ENCODE measurements around the gene BCAS3. TPM values are rescaled to one million over a fixed set of nuclear protein-coding genes. Genes with fewer than 3 reads are reported as not detected.
"Not testable (repeated sequence)": the region's sequence is repeated elsewhere in the genome, so short reads cannot be mapped to it uniquely, and the experiment has no call there.

The BCAS3 gene
- total RNA-seq, 1 experiment from 2014 or later = 31.0 TPM

GRCh38 chr17:61225178-61225882 lies 547.7 kb downstream of the BCAS3 start:
- DNase-seq (ENCODE audit: low spot score) = no peak

DNA sequence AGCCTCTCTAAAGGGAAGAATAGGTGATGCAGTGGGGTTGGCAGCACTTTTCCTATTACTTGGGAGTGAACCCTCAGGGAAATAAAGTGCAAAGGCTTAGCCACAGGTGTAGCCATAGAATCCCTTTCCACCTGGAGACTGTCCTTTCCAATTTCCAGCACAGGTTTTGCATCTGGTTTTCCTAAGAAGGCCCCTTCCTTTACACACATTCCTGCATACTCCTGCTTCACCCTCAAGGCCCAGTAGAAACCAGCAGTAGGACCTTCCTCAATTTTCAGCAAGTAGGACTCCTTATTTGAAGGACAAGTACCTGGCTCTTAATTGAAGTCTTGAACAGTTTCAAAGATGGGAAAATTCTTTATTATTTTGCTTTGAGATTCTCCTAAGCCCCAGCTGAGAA lies 550.2 kb downstream of the BCAS3 start:
- DNase-seq (ENCODE audit: low spot score) = no peak

- DNase-seq (ENCODE audit: low spot score) = no peak
Observed at GRCh38 chr17:61230461-61230860, 552.8 kb downstream of the BCAS3 start.

GRCh38 chr17:61230972-61231820 lies 553.5 kb downstream of the BCAS3 start:
- no peak for DNase-seq (ENCODE audit: low spot score)

DNA sequence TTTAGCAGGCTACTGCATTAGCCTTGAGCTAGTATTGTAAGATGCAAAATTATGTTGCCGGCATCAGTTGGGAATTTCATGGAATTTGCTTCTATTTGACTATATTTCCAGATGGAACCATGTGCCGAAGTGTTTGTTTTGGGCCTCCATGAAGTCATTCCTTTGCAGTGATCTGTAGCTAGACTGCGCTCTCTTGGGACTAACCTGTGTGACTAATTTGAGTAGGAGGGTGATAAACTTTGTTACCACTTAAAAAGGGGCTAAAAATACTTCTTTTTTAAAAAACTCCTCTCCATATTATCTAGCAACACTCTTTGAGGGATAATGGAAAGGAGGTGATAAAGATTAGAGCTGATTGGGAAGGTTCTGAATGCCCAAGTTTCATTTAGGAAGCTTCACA lies 555.2 kb downstream of the BCAS3 start:
- no peak for DNase-seq (ENCODE audit: low spot score)

GRCh38 chr17:61233991-61234750 lies 556.5 kb downstream of the BCAS3 start:
- no peak for DNase-seq (ENCODE audit: low spot score)

DNA sequence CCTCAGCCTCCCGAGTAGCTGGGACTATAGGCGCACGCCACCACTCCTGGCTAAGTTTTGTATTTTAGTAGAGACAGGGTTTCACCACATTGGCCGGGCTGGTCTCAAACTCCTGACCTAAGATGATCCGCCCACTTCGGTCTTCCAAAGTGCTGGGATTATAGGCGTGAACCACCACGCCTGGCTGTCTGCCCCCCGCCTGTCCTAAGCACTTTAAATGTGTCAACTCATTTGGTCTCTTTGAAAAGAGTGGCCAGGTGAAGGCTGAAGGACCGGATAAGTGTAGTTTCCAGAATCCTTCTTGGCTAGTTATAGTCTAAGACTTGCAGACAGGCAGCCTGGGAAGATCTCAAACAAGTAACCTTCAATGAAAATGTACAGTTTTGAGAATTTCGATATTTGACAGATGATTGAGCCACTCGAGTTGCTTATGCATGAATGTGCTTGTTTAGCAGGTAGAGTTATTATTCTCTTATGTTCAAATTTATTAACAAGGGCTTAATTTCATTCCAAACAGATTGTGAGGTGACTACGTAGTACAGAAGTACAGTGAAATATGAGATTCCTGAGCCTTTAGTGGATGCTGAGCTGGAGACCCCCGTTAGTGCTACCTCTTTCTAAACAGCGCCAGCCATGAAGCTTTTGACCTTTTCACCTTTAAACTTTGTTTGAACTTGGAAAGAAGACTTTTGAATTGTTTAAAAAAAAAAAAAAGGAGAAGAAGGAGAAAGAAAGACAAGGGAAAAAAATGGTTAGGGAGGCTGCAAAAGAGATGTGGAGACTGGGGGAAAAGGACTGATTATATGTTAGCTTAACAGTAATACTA lies 557.6 kb downstream of the BCAS3 start:
- DNase-seq (ENCODE audit: low spot score) = no peak

DNA sequence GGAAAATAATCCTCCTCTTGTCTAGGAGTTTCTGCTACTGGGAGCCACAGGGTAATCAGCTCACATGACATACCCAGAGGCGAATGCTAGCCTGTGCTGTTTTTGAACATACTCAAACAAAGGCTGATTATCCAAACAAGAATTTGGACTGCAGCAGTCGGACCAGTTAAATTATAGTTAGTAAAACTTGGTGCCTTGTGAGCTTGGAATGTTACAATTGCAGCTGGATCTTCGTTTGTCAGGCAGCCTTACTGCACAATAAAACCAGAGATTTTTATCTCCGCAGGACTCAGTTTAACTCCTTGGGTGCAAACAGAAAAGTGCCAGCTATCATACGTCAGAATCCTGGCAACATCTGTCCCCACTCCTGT lies 558.2 kb downstream of the BCAS3 start:
- DNase-seq (ENCODE audit: low spot score) = peak; percentile 14

GRCh38 chr17:61237275-61237674 lies 559.6 kb downstream of the BCAS3 start:
- no peak for DNase-seq (ENCODE audit: low spot score)

GRCh38 chr17:61238455-61238933 lies 560.8 kb downstream of the BCAS3 start:
- DNase-seq (ENCODE audit: low spot score) = no peak

DNA sequence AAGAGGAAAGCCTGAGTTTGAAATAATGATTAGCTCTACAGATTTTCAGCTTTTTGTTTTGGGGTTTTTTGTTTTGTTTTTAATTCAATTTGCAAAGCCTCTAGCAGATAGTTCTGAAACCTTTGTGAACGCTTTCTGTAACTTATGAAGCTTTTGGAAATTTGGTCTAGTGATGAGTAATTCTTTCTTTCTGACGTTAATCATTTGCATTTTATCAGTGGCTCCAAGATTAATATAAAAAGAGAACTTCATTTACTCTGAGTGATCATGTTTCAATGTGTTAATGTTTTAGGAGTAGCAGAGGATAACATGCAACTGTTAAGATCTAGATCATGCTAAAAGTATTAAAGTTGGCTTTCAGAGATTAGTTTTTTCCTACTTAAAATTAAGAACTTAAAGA lies 561.7 kb downstream of the BCAS3 start:
- no peak for DNase-seq (ENCODE audit: low spot score)

DNA sequence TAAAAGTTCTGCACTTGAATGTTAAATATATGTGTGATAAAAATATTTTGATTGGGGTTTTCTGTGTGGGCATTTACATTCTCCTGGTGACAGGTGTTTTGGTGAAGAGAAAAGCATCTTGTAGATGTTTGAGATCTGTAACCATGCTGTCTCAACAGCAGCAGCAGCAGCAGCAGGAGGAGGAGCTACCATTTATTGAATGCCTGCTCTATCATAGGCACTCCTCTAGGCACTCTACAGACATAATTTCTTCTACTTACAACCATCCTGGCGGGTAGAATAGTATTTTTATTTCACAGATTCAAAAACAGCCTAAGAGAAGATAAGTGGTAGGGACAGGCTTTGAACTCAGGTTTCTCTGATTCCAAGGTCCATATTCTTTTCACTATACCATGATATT lies 562.3 kb downstream of the BCAS3 start:
- no peak for DNase-seq (ENCODE audit: low spot score)

- no peak for DNase-seq (ENCODE audit: low spot score)
Observed at GRCh38 chr17:61240851-61241468, 563.3 kb downstream of the BCAS3 start.

GRCh38 chr17:61244988-61245387 lies 567.3 kb downstream of the BCAS3 start:
- not testable (repeated sequence) for DNase-seq (ENCODE audit: low spot score)

DNA sequence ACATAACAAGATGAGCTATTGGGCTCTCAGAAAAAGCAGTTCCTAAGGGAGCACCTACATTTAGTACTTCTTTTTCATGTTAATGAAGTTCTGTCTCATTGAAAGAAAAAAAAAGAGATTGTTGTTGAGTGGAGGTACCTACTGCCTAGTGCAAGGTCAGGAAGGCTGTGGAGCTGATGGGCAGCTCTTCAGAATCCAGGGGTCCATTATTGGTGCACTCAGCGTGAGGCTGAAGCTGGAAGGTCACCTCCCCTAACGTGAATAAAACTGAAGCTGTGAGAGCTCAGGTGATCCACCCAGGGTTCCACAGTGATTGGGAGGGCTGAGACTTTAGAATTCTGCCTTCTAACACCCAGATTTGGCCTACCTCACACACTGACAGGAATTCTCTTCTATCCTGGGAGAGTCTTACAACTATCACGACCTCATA lies 568.1 kb downstream of the BCAS3 start:
- DNase-seq (ENCODE audit: low spot score) = no peak

DNA sequence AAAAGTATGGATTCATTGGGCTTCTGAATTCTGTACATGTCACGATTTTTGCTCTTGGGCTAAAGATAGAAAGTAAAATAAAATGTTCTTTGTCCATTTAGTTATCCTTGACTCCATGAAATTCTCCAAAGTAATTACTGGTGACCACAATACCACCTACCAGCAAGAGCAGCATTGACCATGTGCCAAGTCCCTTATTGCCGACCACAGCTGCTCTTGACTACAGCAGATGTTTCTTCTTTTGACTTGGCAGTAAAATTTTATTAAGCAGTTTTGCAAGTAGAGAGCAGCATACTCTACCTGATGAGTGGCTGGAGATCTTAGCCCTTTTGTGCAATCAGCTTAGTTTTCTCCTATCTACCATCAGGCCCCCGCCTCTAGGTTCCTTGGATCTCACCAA lies 569.8 kb downstream of the BCAS3 start:
- peak; percentile 85 for DNase-seq (ENCODE audit: low spot score)

- DNase-seq (ENCODE audit: low spot score) = peak; percentile 35
Observed at GRCh38 chr17:61248399-61248798, 570.7 kb downstream of the BCAS3 start.

- DNase-seq (ENCODE audit: low spot score) = no peak
Observed at GRCh38 chr17:61249649-61250299, 572.1 kb downstream of the BCAS3 start.

DNA sequence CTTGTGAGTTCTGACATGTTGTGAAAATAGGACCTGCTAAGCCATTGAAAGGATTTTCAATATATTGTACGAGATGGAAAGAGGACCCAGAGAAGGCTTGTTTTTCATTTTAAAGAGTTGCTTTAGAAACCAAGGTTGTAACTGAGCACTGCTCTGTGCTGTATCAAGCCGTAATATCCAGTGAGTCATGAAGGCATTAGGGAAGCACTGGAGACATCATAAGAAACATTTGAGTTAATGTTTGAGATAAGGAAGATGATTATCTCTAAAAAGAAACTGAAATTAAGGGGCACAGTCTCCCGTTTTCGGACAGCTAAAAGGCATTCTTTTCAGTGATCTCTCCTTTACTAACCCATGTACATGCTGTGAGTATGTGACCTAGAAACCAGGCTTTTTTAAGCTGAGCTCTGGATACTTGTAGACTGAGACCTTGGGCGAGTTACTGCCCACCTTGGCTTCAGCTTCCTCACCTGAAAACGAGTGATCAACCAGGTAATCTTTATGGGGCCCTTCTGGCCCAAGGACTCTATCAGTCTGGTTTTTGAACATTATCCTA lies 572.8 kb downstream of the BCAS3 start:
- peak; percentile 64 for DNase-seq (ENCODE audit: low spot score)

Measured in A172 (cell line).